ENCODE results near the gene PDE11A.

PDE11A gene

GRCh38 chr2:177675825-177676224, 396.8 kb downstream of the PDE11A start:
- Histone ChIP-seq H3K4me3 (ENCODE audit: low read length) (no peak overlapping the region), H3K27me3 (ENCODE audit: control insufficient read depth, insufficient read depth, low read length) (no peaks in the 10 kb centered on the region), H3K4me1 (ENCODE audit: control insufficient read depth, insufficient read depth, low read length) (peaks cover 10% of the 10 kb centered on the region), H3K36me3 (ENCODE audit: control insufficient read depth, insufficient read depth, low read length) (no peaks in the 10 kb centered on the region), H3K9ac (ENCODE audit: low read length) (no peak overlapping the region), H3K27ac (ENCODE audit: low read depth, low read length) (no peak overlapping the region)

DNA sequence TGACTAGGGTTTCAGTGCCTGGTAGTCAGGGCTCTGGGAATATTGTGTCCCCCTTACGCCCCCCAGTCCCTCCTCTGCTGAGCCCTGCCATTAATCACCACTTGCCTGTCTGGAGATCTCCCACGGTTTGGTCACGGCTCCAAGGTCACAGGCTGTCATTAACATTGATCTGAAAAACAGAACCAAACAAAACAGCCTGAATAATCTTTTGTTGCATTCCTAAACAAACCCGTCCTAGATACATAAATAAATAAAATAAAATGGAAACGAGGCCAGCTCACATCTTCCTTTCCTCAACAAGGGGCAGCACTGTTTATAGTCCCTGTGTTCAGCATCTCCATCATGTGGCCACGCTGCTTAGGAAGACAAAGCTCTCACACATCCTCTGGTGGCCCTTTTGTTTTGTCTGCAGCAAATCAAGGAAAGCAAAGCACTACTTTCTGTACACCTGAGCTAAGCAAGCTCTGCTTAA, 397.2 kb downstream of the PDE11A start:
- Histone ChIP-seq H3K27me3 (ENCODE audit: control insufficient read depth, insufficient read depth, low read length) (no peaks in the 10 kb centered on the region), H3K4me3 (ENCODE audit: low read length) (no peak overlapping the region), H3K36me3 (ENCODE audit: control insufficient read depth, insufficient read depth, low read length) (no peaks in the 10 kb centered on the region), H3K9ac (ENCODE audit: low read length) (no peak overlapping the region), H3K27ac (ENCODE audit: low read depth, low read length) (no peak overlapping the region), H3K4me1 (ENCODE audit: control insufficient read depth, insufficient read depth, low read length) (peaks cover 10% of the 10 kb centered on the region)

DNA sequence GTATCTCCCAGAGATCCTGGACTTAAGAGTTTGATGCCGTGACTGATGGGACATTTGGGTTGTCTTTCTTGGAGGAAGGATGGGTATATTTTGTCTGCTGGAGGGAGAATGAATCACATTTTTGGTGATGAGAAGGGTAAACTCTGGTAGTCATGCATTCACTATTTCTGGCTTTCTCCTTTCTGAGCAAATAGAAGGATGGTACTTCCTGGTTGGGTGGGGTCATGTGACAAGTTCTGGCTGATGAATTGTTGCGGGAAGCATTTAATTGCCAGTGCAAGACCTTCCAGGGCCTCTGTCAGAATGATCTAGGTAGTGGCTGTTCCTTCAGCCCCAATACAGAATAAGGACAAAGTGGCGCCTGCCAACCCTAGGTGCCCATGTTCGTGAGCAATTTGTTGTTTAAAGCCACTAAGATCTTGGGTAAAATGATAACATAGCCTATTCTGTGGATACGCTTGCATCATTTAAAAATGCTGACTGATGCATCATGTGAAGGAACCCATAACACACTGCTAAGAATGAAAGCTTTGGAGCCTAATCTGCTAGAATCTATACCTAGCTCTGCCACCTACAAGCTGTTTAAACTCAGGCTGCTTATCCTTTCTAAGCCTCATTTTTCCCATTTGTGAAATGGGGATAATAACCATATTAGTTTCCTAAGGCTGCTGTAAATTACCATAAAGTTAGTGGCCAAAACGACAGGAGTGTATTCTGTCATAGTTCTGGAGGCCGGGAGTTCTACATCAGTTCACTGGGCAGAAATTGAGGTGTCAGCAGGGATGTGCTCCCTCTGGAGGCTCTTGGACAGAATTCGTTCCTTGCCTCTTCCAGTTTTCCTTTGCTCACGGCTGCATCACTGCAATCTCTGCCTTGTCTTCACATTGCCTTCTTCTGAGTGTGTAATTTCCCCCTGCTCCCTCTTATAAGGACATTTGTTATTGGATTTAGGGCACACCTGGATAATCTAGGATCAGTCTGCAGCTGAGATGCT, 398.7 kb downstream of the PDE11A start:
- Histone ChIP-seq H3K4me1 (ENCODE audit: control insufficient read depth, insufficient read depth, low read length) (peaks cover 7% of the 10 kb centered on the region), H3K27ac (ENCODE audit: low read depth, low read length) (no peak overlapping the region), H3K9ac (ENCODE audit: low read length) (no peak overlapping the region), H3K4me3 (ENCODE audit: low read length) (no peak overlapping the region), H3K27me3 (ENCODE audit: control insufficient read depth, insufficient read depth, low read length) (no peaks in the 10 kb centered on the region), H3K36me3 (ENCODE audit: control insufficient read depth, insufficient read depth, low read length) (no peaks in the 10 kb centered on the region)

DNA sequence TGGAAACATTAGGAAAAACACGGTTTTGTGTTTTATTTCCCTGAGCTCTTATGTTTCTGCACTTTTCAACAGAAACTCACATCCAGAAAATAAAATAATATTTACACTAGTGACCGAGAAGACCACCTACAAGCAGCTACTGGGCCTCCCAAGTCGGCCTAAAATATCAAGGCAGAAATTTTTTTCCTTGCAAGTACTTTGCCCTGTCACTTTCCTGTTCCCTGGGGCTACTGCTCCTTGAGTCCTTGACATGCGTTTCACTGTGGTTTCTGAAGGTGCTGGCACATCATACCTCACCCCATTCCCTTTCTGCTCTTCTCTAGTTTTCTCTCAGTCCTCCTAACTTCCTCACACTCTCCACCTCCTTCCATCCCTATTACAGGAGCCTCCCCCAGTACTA, 400.9 kb downstream of the PDE11A start:
- Histone ChIP-seq H3K27me3 (ENCODE audit: control insufficient read depth, insufficient read depth, low read length) (no peaks in the 10 kb centered on the region), H3K4me1 (ENCODE audit: control insufficient read depth, insufficient read depth, low read length) (peaks cover 7% of the 10 kb centered on the region), H3K4me3 (ENCODE audit: low read length) (no peak overlapping the region), H3K36me3 (ENCODE audit: control insufficient read depth, insufficient read depth, low read length) (no peaks in the 10 kb centered on the region), H3K27ac (ENCODE audit: low read depth, low read length) (no peak overlapping the region), H3K9ac (ENCODE audit: low read length) (no peak overlapping the region)

DNA sequence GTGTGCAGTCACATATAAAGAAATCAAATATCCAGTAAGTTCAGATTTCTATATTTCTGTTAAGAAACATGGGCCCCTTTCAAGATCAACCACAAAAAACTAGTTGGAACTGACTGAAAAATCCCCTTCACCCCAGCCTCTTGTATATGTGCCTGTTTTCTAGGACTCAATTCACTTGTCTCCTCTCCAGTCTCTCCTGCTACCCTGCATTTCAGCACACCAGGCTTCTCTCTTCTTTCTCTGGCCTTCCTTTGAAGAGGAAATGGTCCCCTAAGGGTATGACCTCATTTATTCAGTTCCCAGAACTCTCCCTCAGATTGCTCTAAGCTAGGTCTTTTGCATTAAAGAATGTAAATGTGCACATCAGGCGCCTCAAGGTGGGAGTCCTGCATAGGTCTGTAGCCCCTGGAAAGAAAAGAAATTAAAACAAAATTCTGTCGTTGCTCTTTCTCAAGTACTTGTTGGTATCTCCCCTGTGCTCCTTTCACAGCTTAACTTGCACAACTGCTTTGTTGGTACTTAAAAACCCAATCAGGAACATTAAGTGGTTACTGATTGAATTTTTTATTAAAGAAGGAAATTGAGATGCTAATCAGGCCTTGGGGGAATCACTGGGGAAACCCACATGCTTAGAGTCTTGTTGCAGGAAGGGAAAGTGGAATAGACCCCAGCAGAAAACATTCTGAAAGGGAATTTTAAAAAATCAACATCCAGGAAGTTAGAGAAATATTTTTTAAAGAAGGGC, 401.6 kb downstream of the PDE11A start:
- Histone ChIP-seq H3K4me1 (ENCODE audit: control insufficient read depth, insufficient read depth, low read length) (peaks cover 3% of the 10 kb centered on the region), H3K4me3 (ENCODE audit: low read length) (no peak overlapping the region), H3K36me3 (ENCODE audit: control insufficient read depth, insufficient read depth, low read length) (no peaks in the 10 kb centered on the region), H3K27me3 (ENCODE audit: control insufficient read depth, insufficient read depth, low read length) (no peaks in the 10 kb centered on the region), H3K9ac (ENCODE audit: low read length) (no peak overlapping the region), H3K27ac (ENCODE audit: low read depth, low read length) (no peak overlapping the region)

GRCh38 chr2:177669625-177670330, 402.8 kb downstream of the PDE11A start:
- Histone ChIP-seq H3K36me3 (ENCODE audit: control insufficient read depth, insufficient read depth, low read length) (no peaks in the 10 kb centered on the region), H3K9ac (ENCODE audit: low read length) (no peak overlapping the region), H3K4me1 (ENCODE audit: control insufficient read depth, insufficient read depth, low read length) (no peaks in the 10 kb centered on the region), H3K27me3 (ENCODE audit: control insufficient read depth, insufficient read depth, low read length) (no peaks in the 10 kb centered on the region), H3K4me3 (ENCODE audit: low read length) (no peak overlapping the region), H3K27ac (ENCODE audit: low read depth, low read length) (no peak overlapping the region)

- H3K27me3 ChIP-seq (ENCODE audit: control insufficient read depth, insufficient read depth, low read length): no peaks in the 10 kb centered on the region
- H3K4me3 ChIP-seq (ENCODE audit: low read length): no peak overlapping the region
- H3K36me3 ChIP-seq (ENCODE audit: control insufficient read depth, insufficient read depth, low read length): no peaks in the 10 kb centered on the region
- no peak overlapping the region for H3K9ac ChIP-seq (ENCODE audit: low read length)
- H3K27ac ChIP-seq (ENCODE audit: low read depth, low read length): no peak overlapping the region
- no peaks in the 10 kb centered on the region for H3K4me1 ChIP-seq (ENCODE audit: control insufficient read depth, insufficient read depth, low read length)
These were observed 403.4 kb downstream of the PDE11A start for GRCh38 chr2:177669201-177669600.

GRCh38 chr2:177668617-177669016, 404.0 kb downstream of the PDE11A start:
- no peaks in the 10 kb centered on the region for H3K27me3 ChIP-seq (ENCODE audit: control insufficient read depth, insufficient read depth, low read length)
- H3K9ac ChIP-seq (ENCODE audit: low read length): no peak overlapping the region
- H3K27ac ChIP-seq (ENCODE audit: low read depth, low read length): no peak overlapping the region
- H3K4me3 ChIP-seq (ENCODE audit: low read length): no peak overlapping the region
- H3K36me3 ChIP-seq (ENCODE audit: control insufficient read depth, insufficient read depth, low read length): no peaks in the 10 kb centered on the region
- no peaks in the 10 kb centered on the region for H3K4me1 ChIP-seq (ENCODE audit: control insufficient read depth, insufficient read depth, low read length)

DNA sequence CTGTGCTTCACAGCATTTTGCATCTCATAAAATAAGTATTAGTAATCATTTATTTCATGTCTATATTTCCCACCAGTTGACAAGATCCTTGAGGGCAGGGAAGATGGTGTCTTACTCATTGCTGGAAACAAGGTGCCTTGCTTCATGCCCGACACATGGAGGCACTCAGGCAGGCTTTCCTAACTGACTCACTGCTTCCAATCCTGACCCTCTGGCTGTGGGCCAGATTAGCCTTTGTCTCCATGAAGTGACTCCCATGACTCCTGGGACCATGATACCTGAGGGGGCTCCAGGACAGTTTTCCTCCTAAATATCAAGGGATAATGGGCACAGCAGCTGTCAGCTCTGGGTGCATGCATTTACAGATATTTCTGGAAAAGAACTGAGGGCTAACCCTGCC, 405.0 kb downstream of the PDE11A start:
- no peaks in the 10 kb centered on the region for H3K27me3 ChIP-seq (ENCODE audit: control insufficient read depth, insufficient read depth, low read length)
- H3K9ac ChIP-seq (ENCODE audit: low read length): no peak overlapping the region
- H3K4me3 ChIP-seq (ENCODE audit: low read length): no peak overlapping the region
- H3K27ac ChIP-seq (ENCODE audit: low read depth, low read length): no peak overlapping the region
- no peaks in the 10 kb centered on the region for H3K4me1 ChIP-seq (ENCODE audit: control insufficient read depth, insufficient read depth, low read length)
- no peaks in the 10 kb centered on the region for H3K36me3 ChIP-seq (ENCODE audit: control insufficient read depth, insufficient read depth, low read length)

DNA sequence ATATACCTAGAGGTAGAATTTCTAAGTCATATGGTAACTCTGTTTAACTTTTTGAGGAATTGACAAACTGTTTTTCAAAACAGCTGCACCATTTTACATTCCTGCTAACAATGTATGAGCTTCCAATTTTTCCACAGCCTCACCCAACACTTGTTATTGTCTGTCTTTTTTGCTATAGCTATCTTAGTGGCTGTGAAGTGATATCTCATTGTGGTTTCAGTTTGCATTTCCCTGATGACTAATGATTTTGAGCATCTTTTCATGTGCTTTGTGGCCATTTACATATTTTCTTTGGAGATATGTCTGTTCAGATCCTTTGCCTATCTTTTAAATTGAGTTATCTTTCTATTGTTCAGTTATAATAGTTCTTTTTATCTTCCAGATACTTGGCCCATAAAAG, 406.2 kb downstream of the PDE11A start:
- Histone ChIP-seq H3K27ac (ENCODE audit: low read depth, low read length) (no peak overlapping the region), H3K4me3 (ENCODE audit: low read length) (no peak overlapping the region), H3K9ac (ENCODE audit: low read length) (no peak overlapping the region), H3K27me3 (ENCODE audit: control insufficient read depth, insufficient read depth, low read length) (no peaks in the 10 kb centered on the region), H3K4me1 (ENCODE audit: control insufficient read depth, insufficient read depth, low read length) (no peaks in the 10 kb centered on the region), H3K36me3 (ENCODE audit: control insufficient read depth, insufficient read depth, low read length) (no peaks in the 10 kb centered on the region)

DNA sequence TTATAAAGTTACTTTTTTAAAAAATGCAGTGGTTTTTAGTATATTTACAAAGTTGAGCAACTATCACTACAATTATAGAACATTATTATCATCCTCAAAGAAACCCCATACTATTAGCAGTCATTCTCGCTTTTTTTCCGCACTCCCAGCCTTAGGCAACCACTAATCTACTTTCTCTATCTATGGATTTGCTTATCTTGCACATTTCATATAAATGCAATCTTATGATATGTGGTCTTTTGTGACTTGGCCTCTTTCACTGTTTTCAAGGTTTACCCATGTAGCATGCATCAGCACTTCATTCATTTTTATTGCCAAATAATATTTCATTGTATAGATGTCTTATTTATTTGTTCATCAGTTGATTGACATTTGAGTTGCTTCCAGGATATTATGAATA, 406.6 kb downstream of the PDE11A start:
- no peak overlapping the region for H3K9ac ChIP-seq (ENCODE audit: low read length)
- no peak overlapping the region for H3K27ac ChIP-seq (ENCODE audit: low read depth, low read length)
- no peaks in the 10 kb centered on the region for H3K36me3 ChIP-seq (ENCODE audit: control insufficient read depth, insufficient read depth, low read length)
- H3K27me3 ChIP-seq (ENCODE audit: control insufficient read depth, insufficient read depth, low read length): no peaks in the 10 kb centered on the region
- no peak overlapping the region for H3K4me3 ChIP-seq (ENCODE audit: low read length)
- H3K4me1 ChIP-seq (ENCODE audit: control insufficient read depth, insufficient read depth, low read length): no peaks in the 10 kb centered on the region

DNA sequence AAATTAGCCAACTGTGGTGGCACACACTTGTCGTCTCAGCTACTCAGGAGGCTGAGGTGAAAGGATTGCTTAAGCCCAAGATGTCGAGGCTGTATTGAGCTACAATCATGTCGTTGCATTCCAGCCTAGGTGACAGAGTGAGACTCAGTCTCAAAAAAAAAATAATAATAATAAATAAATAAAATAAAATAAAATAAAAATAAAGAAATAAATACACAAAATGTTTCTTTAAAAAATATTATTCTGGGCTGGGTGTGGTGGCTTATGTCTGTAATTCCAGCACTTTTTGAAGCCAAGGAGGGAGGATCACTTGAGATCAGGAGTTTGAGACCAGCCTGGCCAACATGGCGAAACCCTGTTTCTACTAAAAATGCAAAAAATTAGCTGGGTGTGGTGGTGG, 407.2 kb downstream of the PDE11A start:
- Histone ChIP-seq H3K4me3 (ENCODE audit: low read length) (no peak overlapping the region), H3K27me3 (ENCODE audit: control insufficient read depth, insufficient read depth, low read length) (no peaks in the 10 kb centered on the region), H3K9ac (ENCODE audit: low read length) (no peak overlapping the region)

More for the DNA sequence above, 407.2 kb downstream of the PDE11A start:
- no peaks in the 10 kb centered on the region for H3K36me3 ChIP-seq (ENCODE audit: control insufficient read depth, insufficient read depth, low read length)
- no peak overlapping the region for H3K27ac ChIP-seq (ENCODE audit: low read depth, low read length)
- H3K4me1 ChIP-seq (ENCODE audit: control insufficient read depth, insufficient read depth, low read length): no peaks in the 10 kb centered on the region

Measured in rectal smooth muscle tissue (tissue), 1 donor.